ENCODE data around the gene AQP12A.
"Not testable (repeated sequence)": the region's sequence is repeated elsewhere in the genome, so short reads cannot be mapped to it uniquely, and the experiment has no call there.

Gene AQP12A

GRCh38 chr2:240691631-240692420, at the start of gene AQP12A:
Gene AQP12A, plus strand, starts transcription at chr2:240691866. Its CDS starts 48 bp downstream, at chr2:240691914.
- DNase-seq, result not testable (repeated sequence)

GRCh38 chr2:240642061-240642805, 49.4 kb upstream of the AQP12A start:
- no peak for DNase-seq

- DNase-seq, result no peak
Measured at GRCh38 chr2:240642806-240643092, 48.9 kb upstream of the AQP12A start.

GRCh38 chr2:240643093-240643810, 48.4 kb upstream of the AQP12A start:
- DNase-seq, result no peak

GRCh38 chr2:240643811-240644150, 47.9 kb upstream of the AQP12A start:
- DNase-seq, result no peak

- no peak for DNase-seq
Measured at GRCh38 chr2:240644171-240644651, 47.5 kb upstream of the AQP12A start.

- no peak for DNase-seq
Measured at GRCh38 chr2:240644859-240645301, 46.8 kb upstream of the AQP12A start.

GRCh38 chr2:240645346-240645745, 46.3 kb upstream of the AQP12A start:
- no peak for DNase-seq

GRCh38 chr2:240645801-240646175, 45.9 kb upstream of the AQP12A start:
- no peak for DNase-seq

GRCh38 chr2:240646176-240646899, 45.3 kb upstream of the AQP12A start:
- DNase-seq, result no peak

GRCh38 chr2:240646900-240647502, 44.7 kb upstream of the AQP12A start:
- no peak for DNase-seq

GRCh38 chr2:240647503-240648154, 44.0 kb upstream of the AQP12A start:
- no peak for DNase-seq

GRCh38 chr2:240648155-240648649, 43.5 kb upstream of the AQP12A start:
- DNase-seq, result no peak

GRCh38 chr2:240648650-240649275, 42.9 kb upstream of the AQP12A start:
- DNase-seq, result no peak

- DNase-seq, result no peak
Measured at GRCh38 chr2:240649331-240649730, 42.3 kb upstream of the AQP12A start.

- no peak for DNase-seq
Measured at GRCh38 chr2:240650254-240650965, 41.3 kb upstream of the AQP12A start.

- DNase-seq, result no peak
Measured at GRCh38 chr2:240651185-240651584, 40.5 kb upstream of the AQP12A start.

- DNase-seq, result no peak
Measured at GRCh38 chr2:240655931-240656886, 35.5 kb upstream of the AQP12A start.

- DNase-seq, result not testable (repeated sequence)
Measured at GRCh38 chr2:240659883-240660282, 31.8 kb upstream of the AQP12A start.

All from NCI-H510A (cell line).